ENCODE measurements around the gene SLC27A4.
A peak's percentile ranks its signal among the peaks of the same experiment; 100 is the strongest.

Gene SLC27A4

DNA sequence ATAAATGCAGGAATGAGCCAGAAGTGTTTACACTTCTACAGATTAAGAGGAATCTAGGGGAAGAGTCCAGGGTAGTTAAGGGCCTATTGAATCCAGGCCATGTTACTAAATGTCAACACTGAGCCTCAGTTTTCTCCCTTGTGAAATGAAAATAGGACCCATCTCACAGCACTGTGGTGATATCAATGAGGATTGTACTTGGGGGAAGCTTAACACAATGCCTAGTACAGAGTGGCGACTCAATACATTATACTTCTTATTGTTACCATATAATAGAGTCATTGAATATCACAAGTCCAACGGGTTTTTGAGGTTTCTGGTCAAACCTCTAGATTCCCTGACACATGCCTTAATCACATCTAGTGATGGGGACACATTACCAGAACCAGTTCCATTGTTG, 22.7 kb upstream of the SLC27A4 start:
- no peak overlapping the region for H3K27ac ChIP-seq
- TF ChIP-seq, protein P1, sequence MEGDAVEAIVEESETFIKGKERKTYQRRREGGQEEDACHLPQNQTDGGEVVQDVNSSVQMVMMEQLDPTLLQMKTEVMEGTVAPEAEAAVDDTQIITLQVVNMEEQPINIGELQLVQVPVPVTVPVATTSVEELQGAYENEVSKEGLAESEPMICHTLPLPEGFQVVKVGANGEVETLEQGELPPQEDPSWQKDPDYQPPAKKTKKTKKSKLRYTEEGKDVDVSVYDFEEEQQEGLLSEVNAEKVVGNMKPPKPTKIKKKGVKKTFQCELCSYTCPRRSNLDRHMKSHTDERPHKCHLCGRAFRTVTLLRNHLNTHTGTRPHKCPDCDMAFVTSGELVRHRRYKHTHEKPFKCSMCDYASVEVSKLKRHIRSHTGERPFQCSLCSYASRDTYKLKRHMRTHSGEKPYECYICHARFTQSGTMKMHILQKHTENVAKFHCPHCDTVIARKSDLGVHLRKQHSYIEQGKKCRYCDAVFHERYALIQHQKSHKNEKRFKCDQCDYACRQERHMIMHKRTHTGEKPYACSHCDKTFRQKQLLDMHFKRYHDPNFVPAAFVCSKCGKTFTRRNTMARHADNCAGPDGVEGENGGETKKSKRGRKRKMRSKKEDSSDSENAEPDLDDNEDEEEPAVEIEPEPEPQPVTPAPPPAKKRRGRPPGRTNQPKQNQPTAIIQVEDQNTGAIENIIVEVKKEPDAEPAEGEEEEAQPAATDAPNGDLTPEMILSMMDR (conservative IDR thresholded peaks at IDR 0.05), result no peak

DNA sequence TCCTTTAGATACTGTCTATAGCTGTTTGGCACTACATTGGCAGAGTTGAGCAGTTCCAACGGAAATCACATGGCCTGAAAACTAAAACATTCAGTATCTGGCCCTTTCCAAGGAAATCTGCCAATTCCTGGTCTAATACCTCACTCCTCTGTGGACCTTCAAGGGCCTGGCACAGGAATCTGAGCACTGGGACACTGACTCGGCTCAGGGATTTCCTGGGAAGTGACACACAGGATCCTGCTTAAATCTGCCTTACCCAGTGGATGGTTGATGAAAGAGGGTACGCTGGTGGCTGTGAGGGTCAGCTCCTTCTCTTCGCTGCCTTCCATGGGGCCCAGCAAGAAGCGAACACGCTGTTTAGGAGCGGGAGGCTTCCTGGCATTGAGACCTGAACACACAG, 19.0 kb upstream of the SLC27A4 start:
- H3K27ac ChIP-seq, result peak overlapping the region; percentile 97
- TF ChIP-seq, protein P1 (conservative IDR thresholded peaks at IDR 0.05), result no peak

DNA sequence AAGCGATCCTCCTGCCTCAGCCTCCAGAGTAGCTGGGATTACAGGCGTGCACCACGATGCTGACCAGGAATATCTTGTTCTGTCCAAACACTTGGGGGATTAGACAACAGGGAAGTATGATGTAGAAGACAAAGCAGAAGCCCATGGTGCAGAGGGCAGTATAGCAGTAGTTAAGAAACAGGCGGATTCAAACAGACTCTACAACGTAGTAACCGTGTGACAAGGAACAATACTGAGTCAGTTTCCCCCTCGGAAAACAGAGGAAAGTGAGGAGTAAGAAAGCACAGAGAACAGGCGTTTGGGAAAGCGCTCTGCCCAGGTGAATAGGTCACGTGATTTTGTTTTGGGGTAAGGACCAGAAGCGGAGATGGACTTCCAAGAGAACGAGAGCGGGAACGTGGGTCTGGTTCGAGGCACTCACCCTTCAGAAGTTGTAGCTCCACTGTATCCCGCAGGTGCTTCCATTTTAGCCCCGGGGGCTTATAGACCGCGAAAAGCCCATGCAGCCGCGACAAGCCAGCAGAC, 18.4 kb upstream of the SLC27A4 start:
- TF ChIP-seq, protein P1 (conservative IDR thresholded peaks at IDR 0.05), result no peak
- peak overlapping the region; percentile 97 for H3K27ac ChIP-seq

DNA sequence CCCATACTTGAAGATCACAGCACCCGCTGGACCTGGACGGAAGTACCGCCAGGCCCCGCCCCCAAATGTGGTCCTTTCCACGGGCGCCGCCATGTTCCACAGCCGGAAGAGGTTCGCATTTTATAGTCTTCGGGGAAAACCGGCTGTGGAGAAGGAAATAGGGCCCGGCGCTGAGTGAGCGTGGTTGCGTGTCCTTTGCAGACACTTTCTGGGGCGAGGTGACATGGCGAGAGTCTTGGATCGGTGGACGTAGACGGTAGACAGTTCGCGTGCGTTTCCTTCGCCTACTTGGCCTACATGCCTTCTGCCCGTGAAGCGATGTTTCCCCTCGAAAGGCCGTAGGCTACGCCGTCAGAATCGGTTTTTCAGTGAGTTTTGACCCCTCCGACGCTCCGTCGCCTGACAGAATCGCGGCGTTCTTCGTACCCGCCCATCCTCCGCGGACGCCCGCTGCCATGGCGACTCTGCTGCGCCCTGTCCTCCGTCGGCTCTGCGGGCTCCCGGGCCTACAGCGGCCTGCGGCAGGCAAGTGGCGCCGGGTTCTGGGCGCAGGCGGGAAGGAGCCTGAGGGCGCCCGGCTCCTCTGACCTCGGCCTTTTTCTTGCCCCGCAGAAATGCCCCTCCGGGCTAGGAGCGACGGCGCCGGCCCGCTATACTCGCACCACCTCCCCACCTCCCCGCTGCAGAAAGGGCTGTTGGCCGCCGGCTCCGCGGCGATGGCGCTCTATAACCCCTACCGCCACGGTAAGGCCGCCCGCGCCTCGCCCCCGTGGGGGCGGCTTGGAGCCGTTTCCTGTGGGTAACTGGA, 17.7 kb upstream of the SLC27A4 start, which contains the start of the genes COQ4 and TRUB2:
COQ4 (plus strand) TSS at position 436 of the 808 bp plus-strand sequence; CDS start at position 456, 20 bp downstream.
TRUB2 (minus strand) TSS at position 44 of the 808 bp plus-strand sequence; CDS start at position 5, 39 bp downstream.
- TF ChIP-seq, protein P1 (conservative IDR thresholded peaks at IDR 0.05), result no peak

DNA sequence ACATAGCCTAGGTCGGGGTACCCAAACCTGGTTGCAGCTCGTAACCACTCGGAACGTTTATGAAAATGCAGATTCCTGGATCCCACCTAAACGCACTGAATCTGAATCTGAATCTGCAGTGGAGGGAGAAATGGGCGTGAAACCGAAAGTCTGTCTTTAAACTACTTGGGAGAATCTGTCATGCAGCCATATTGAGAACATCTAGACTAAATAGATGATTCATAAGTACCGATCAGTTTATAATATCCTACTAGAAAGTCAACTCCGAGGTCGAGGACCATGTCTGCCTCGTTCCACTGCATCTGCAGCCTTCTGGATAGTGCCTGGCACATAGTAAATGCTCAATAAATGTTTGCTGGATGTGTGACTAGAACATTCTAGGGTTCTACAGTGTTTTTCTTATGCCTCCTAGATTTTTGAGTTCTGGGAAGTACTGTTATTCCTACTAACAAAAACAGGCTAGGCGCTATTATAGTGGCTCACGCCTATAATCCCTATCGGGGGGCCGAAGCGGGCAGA, 17.1 kb upstream of the SLC27A4 start:
- TF ChIP-seq, protein P1 (conservative IDR thresholded peaks at IDR 0.05), result no peak
- peak overlapping the region; percentile 97 for H3K27ac ChIP-seq

More for the DNA sequence above, 17.7 kb upstream of the SLC27A4 start, which contains the start of the genes COQ4 and TRUB2:
- H3K27ac ChIP-seq, result peak within 1 kb of the TSS; percentile 97

DNA sequence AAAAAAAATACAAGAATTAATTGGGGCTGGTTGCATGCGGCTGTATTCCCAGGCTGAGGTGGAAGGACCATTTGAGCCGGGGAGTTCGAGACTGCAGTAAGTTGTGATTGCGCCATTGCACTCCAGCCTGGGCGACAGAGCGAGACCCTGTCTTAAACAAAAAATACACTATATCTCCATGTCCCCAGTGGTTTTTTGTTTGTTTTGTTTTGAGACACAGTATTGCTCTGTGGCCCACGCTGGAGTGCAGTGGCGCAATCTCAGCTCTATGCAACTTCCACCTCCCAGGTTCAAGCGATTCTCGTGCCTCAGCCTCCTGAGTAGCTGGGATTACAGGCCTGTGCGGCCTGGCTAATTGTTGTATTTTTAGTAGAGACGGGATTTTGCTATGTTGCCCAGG, 16.5 kb upstream of the SLC27A4 start:
- peak overlapping the region; percentile 97 for H3K27ac ChIP-seq
- TF ChIP-seq, protein P1 (conservative IDR thresholded peaks at IDR 0.05), result no peak

DNA sequence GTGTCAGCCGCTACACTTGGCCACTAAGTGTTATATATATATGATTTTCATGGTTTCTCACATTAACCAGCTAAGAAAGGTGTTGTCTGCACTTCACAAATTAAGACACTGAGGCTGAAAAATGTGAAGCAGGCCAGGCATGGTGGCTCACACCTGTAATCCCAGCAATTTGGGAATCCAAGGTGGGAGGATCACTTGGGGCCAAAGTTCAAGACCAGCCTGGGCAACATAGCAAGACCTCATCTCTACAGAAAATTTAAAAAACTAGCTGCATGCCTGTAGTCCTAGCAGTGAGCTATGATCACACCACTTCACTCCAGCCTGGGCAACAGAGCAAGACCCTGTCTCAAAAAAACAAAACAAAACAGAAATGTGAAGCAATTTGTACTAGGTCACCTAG, 15.9 kb upstream of the SLC27A4 start:
- TF ChIP-seq, protein P1 (conservative IDR thresholded peaks at IDR 0.05), result no peak
- peak overlapping the region; percentile 97; the same call in 1 of the 2 replicates for H3K27ac ChIP-seq
